HEK293T (cell line): Measurements from ENCODE around the gene NPAS3.

Experiments
- CTCF ChIA-PET: fragments of 350-600 bp; formaldehyde crosslinking; extraction: SDS; loops from one replicate; lab custom pipeline; 2021; ENCODE audit warnings: antibody characterized with exemption, inconsistent platforms; lab: Yijun Ruan, JAX
- POLR2A ChIA-PET: fragments of 350-600 bp; formaldehyde crosslinking; extraction: SDS; loops from one replicate; lab custom pipeline; 2020; ENCODE audit warnings: antibody characterized with exemption, inconsistent platforms; lab: Yijun Ruan, JAX
- DNase-seq: peaks from one replicate; pipeline ENCODE4 v3.0.0; 2012; ENCODE audit warnings: mixed read lengths; ENCODE audit errors: extremely low spot score
- ARNT ChIP-seq: fragments of 450-650 bp; IDR thresholded peaks from 2 replicates; pipeline ENCODE4 v1.6.1; 2017; ENCODE audit warnings: mild to moderate bottlenecking
- BHLHE40 ChIP-seq: fragments of 450-650 bp; IDR thresholded peaks from 2 replicates; pipeline ENCODE4 v1.6.1; 2016; ENCODE audit warnings: mild to moderate bottlenecking, moderate library complexity, borderline replicate concordance
- CTBP1 ChIP-seq: fragments of 450-650 bp; IDR thresholded peaks from 2 replicates; pipeline ENCODE4 v1.6.1; 2016; ENCODE audit warnings: borderline replicate concordance
- ELF4 ChIP-seq: fragments of 450-650 bp; IDR thresholded peaks from 2 replicates; pipeline ENCODE4 v1.6.1; 2017; ENCODE audit warnings: antibody characterized with exemption
- FOXA1 ChIP-seq: fragments of 450-650 bp; IDR thresholded peaks from 2 replicates; pipeline ENCODE4 v1.6.1; 2016; ENCODE audit warnings: mild to moderate bottlenecking
- FOXK2 ChIP-seq: fragments of 450-650 bp; IDR thresholded peaks from 2 replicates; pipeline ENCODE4 v1.6.1; 2016; ENCODE audit warnings: mild to moderate bottlenecking
- FOXM1 ChIP-seq: fragments of 450-650 bp; IDR thresholded peaks from 2 replicates; pipeline ENCODE4 v1.6.1; 2017; ENCODE audit warnings: mild to moderate bottlenecking, borderline replicate concordance
- HDGF ChIP-seq: fragments of 450-650 bp; IDR thresholded peaks from 2 replicates; pipeline ENCODE4 v1.6.1; 2017; ENCODE audit warnings: antibody characterized with exemption, borderline replicate concordance
- L3MBTL2 ChIP-seq: fragments of 450-650 bp; conservative IDR thresholded peaks from 2 replicates; pipeline ENCODE4 v1.6.1; 2016; ENCODE audit warnings: mild to moderate bottlenecking
- LEF1 ChIP-seq: fragments of 450-650 bp; IDR thresholded peaks from 2 replicates; pipeline ENCODE4 v1.6.1; 2017; ENCODE audit warnings: mild to moderate bottlenecking, borderline replicate concordance
- NFRKB ChIP-seq: fragments of 450-650 bp; IDR thresholded peaks from 2 replicates; pipeline ENCODE4 v1.6.1; 2016; ENCODE audit warnings: mild to moderate bottlenecking, moderate library complexity
- SP1 ChIP-seq: fragments of 450-650 bp; IDR thresholded peaks from 2 replicates; pipeline ENCODE4 v1.6.1; 2017
- SUZ12 ChIP-seq: fragments of 450-650 bp; IDR thresholded peaks from 2 replicates; pipeline ENCODE4 v1.6.1; 2016; ENCODE audit warnings: mild to moderate bottlenecking
- TARDBP ChIP-seq: fragments of 450-650 bp; IDR thresholded peaks from 2 replicates; pipeline ENCODE4 v1.6.1; 2016
- ZNF384 ChIP-seq: fragments of 450-650 bp; IDR thresholded peaks from 2 replicates; pipeline ENCODE4 v1.6.1; 2016
- TF ChIP-seq, protein P1 (sequence below): fragments of 450-650 bp; IDR thresholded peaks from 2 replicates; pipeline ENCODE4 v1.6.1; 2016

The NPAS3 gene

DNA sequence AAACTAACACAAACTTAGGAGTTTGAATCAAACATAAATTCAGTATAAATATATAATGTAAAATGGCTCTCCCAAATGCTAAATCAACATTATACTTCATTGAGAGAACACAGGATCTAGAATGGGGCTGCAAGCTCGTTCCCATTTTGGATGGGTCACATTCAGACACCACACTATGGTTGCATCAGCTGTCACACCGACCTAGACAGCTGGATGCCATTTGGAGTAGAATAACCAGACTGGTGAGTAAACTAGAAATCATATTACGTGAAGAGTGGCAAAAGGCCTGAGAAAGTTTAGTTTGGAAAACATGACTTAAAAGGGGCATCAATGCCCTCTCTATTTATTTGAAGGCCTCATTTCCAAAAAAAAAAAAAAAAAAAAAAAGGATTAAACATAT is 430.4 kb downstream of the NPAS3 start:
- ChIA-PET POLR2A (no interaction called here), CTCF (no interaction called here)
- DNase-seq: no peak
- TF ChIP-seq FOXK2: no peak
- TF ChIP-seq CTBP1: no peak
- no peak for TF ChIP-seq BHLHE40
- TF ChIP-seq ZNF384: no peak
- TF ChIP-seq ELF4: no peak
- no peak for TF ChIP-seq L3MBTL2
- no peak for TF ChIP-seq LEF1

- DNase-seq: no peak
- ChIA-PET POLR2A (no interaction called here), CTCF (no interaction called here)
- TF ChIP-seq ARNT (no peak), SUZ12 (no peak), TARDBP (no peak), NFRKB (no peak), ZNF384 (no peak), FOXA1 (no peak), FOXM1 (no peak), BHLHE40 (no peak), HDGF (no peak), CTBP1 (no peak)
- TF ChIP-seq, protein P1, sequence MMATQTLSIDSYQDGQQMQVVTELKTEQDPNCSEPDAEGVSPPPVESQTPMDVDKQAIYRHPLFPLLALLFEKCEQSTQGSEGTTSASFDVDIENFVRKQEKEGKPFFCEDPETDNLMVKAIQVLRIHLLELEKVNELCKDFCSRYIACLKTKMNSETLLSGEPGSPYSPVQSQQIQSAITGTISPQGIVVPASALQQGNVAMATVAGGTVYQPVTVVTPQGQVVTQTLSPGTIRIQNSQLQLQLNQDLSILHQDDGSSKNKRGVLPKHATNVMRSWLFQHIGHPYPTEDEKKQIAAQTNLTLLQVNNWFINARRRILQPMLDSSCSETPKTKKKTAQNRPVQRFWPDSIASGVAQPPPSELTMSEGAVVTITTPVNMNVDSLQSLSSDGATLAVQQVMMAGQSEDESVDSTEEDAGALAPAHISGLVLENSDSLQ: no peak
Measured at GRCh38 chr14:33369972-33370371, 431.3 kb downstream of the NPAS3 start.

DNA sequence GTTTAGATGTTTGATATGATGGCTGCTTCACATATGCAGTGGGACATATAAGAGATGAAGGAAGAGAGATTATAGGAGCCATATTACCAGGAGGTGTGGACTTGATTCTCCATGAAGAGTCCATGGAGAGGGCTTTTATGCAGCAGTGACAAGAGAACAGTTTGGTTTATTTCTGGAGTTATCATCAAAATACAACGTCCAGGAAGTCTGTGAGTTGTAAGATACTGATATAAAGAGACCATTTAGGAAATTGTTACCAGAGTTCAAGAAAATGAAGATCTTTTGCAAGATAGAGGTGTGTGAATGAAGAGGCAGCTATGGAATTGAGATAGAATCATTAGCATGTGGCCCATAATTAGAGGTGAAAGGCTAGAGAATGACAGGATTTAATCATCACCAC is 431.7 kb downstream of the NPAS3 start:
- CTCF ChIA-PET: no interaction called here
- TF ChIP-seq BHLHE40 (no peak), FOXA1 (no peak), FOXM1 (no peak), CTBP1 (no peak), SUZ12 (no peak), LEF1 (no peak), SP1 (no peak)

DNA sequence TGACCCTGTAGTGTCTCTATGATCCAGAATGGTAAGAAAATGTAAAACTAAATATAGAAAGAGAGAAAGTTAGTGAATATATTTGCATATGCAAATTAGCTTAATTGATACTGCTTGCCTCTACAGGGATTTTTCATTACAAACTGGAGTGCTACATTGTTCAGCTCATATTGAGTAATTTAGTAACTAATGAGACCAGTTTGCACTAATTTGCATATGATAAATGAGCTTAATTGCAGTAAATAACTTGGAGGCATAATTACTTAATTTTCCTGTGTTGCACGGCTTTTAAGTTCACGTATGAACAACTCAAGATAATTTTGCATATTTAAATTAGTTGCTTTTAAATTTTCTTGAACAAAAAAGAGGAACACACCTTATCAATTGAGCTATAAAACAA is 436.5 kb downstream of the NPAS3 start:
- CTCF ChIA-PET: no interaction called here
- DNase-seq: no peak
- POLR2A ChIA-PET: no interaction called here
- no peak for TF ChIP-seq ARNT
- TF ChIP-seq FOXM1: no peak
- no peak for TF ChIP-seq ZNF384
- TF ChIP-seq SP1: no peak
- TF ChIP-seq LEF1: no peak
- TF ChIP-seq CTBP1: no peak
- TF ChIP-seq HDGF: no peak
- TF ChIP-seq L3MBTL2: no peak
- TF ChIP-seq FOXA1: no peak

More for the DNA sequence above, 431.7 kb downstream of the NPAS3 start:
- POLR2A ChIA-PET: no interaction called here
- no peak for DNase-seq

- CTCF ChIA-PET: no interaction called here
- no peak for TF ChIP-seq NFRKB
- TF ChIP-seq SP1: no peak
- TF ChIP-seq, protein P1: no peak
- TF ChIP-seq BHLHE40: no peak
- no peak for TF ChIP-seq SUZ12
- TF ChIP-seq L3MBTL2: no peak
- no peak for TF ChIP-seq FOXM1
- TF ChIP-seq ZNF384: no peak
- TF ChIP-seq LEF1: no peak
- TF ChIP-seq ARNT: no peak
- TF ChIP-seq TARDBP: no peak
- no peak for DNase-seq
- POLR2A ChIA-PET: no interaction called here
Measured at GRCh38 chr14:33375786-33376185, 437.1 kb downstream of the NPAS3 start.

- TF ChIP-seq ZNF384 (no peak), SUZ12 (no peak), BHLHE40 (no peak), HDGF (no peak)
- POLR2A ChIA-PET: no interaction called here
- no peak for DNase-seq
- CTCF ChIA-PET: interaction anchor here (0.6 kb wide), 1 partner anchor 16 kb away, joined by 3 read pairs; no protein-coding TSS in a partner anchor
Measured at GRCh38 chr14:33376510-33376909, 437.8 kb downstream of the NPAS3 start.

DNA sequence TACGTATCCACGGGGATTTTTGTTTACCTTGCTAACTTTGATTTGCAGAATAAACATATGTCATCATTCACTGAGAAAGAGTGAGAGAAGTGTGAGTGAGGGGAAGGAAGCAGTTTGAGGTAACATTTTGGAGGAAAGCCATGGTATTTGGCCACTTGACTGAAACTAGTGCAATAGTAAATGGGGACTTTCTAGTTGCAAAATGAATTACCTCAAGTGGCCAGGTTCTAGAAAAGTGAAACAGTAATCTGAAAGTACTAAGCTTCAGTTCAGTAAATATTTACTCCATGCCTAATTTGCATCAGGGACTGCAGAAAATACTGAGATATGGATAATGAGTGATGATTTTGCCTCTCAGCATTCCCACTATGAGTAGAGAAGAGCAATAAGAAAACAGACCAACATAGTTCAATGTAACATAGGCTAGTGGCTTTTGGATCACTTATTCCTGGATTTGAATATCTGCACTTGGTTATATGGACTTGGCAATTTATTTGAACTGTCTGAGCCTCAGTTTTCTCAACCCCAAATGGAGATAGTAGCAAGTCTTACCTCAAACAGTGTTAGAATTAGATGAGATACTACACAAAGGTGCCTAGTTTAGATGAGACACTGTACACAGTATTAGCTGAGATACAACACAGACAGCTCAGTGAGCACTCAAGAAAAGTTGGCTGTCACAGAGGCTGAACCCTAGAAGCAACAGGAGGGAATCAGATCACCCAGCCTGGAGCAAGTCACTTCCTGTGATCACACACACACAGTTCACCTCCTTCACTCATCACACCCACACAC is 439.1 kb downstream of the NPAS3 start:
- no peak for DNase-seq
- TF ChIP-seq ARNT (no peak), HDGF (no peak), NFRKB (no peak), ZNF384 (no peak), ELF4 (no peak), L3MBTL2 (no peak), BHLHE40 (no peak), FOXM1 (no peak), LEF1 (no peak), TARDBP (no peak), FOXA1 (no peak), SUZ12 (no peak), FOXK2 (no peak), SP1 (no peak), CTBP1 (no peak)
- TF ChIP-seq, protein P1: no peak
- ChIA-PET POLR2A (no interaction called here), CTCF (no interaction called here)
